Measurements from ENCODE around the gene TMEM161A. TPM values are rescaled to one million over a fixed set of nuclear protein-coding genes. Genes with fewer than 3 reads are reported as not detected.

The TMEM161A gene
- total and polyA plus RNA-seq, 2 donors (not counting 1 experiment from before 2014, with no cell fraction given), result 23.6 to 44.0 TPM

- POLR2A ChIA-PET, result interaction anchor here (0.7 to 1.7 kb wide), 3 partner anchors 29 to 330 kb away, joined by 3 to 11 read pairs (median 4); no protein-coding TSS in a partner anchor
- 49% methylated on average over 44 of the region's 47 CpGs for WGBS (ENCODE audit: insufficient coverage)
- H3K27me3 Mint-ChIP-seq, result no peaks in the 10 kb centered on the region
Observed at GRCh38 chr19:19145684-19146608, 7.7 kb upstream of the TMEM161A start.

More at GRCh38 chr19:19145684-19146608, 7.7 kb upstream of the TMEM161A start:
- H3K27ac ChIP-seq (ENCODE audit: low read length in 2 of 2), result no peak overlapping the region
- H3K27me3 ChIP-seq (replicated peaks in 1 of 4; ENCODE audit: control extremely low read depth in 1 of 4, control insufficient read depth in 3 of 4, insufficient read depth in 4 of 4, low read length in 3 of 4), result no peaks in the 10 kb centered on the region
- H4K20me1 ChIP-seq (ENCODE audit: control insufficient read depth, insufficient read depth, low read length, poor library complexity, severe bottlenecking), result no peaks in the 10 kb centered on the region
- no peak for TF ChIP-seq EZH2 (IDR thresholded peaks at IDR 0.05; ENCODE audit: borderline replicate concordance, insufficient read depth, low read depth, low read length, poor library complexity, severe bottlenecking)
- TF ChIP-seq, protein P1, sequence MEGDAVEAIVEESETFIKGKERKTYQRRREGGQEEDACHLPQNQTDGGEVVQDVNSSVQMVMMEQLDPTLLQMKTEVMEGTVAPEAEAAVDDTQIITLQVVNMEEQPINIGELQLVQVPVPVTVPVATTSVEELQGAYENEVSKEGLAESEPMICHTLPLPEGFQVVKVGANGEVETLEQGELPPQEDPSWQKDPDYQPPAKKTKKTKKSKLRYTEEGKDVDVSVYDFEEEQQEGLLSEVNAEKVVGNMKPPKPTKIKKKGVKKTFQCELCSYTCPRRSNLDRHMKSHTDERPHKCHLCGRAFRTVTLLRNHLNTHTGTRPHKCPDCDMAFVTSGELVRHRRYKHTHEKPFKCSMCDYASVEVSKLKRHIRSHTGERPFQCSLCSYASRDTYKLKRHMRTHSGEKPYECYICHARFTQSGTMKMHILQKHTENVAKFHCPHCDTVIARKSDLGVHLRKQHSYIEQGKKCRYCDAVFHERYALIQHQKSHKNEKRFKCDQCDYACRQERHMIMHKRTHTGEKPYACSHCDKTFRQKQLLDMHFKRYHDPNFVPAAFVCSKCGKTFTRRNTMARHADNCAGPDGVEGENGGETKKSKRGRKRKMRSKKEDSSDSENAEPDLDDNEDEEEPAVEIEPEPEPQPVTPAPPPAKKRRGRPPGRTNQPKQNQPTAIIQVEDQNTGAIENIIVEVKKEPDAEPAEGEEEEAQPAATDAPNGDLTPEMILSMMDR (IDR thresholded peaks at IDR 0.05), result peak; percentile 83
- H3K4me3 ChIP-seq (ENCODE audit: control extremely low read depth in 1 of 5, extremely low read depth in 1 of 5, insufficient read depth in 1 of 5, low read depth in 2 of 5, low read length in 4 of 5), result no peak overlapping the region
- Mint-ChIP-seq H3K9me3 (ENCODE audit: insufficient read depth) (no peaks in the 10 kb centered on the region), H3K4me3 (no peak overlapping the region), H3K4me1 (peaks cover 9% of the 10 kb centered on the region), H3K27ac (no peak overlapping the region)
- peaks cover 6 to 12% of the 10 kb centered on the region in 2 donors for H3K4me1 ChIP-seq (ENCODE audit: control insufficient read depth in 2 of 2, insufficient read depth in 2 of 2, low read length in 2 of 2)
- H3K36me3 ChIP-seq (replicated peaks in 1 of 2; ENCODE audit: control extremely low read depth in 1 of 2, control insufficient read depth in 1 of 2, extremely low read depth in 1 of 2, insufficient read depth in 2 of 2, low read length in 1 of 2), result peaks cover 4 to 15% of the 10 kb centered on the region in 2 experiments
- peak overlapping the region; percentile 68 for H3K4me2 ChIP-seq (replicated peaks; ENCODE audit: low read depth, low read length, poor library complexity, severe bottlenecking)
- no peaks in the 10 kb centered on the region for H3K9me3 ChIP-seq (ENCODE audit: control extremely low read depth in 1 of 3, control insufficient read depth in 2 of 3, insufficient read depth in 1 of 3, low read length in 2 of 3)
- H2AFZ ChIP-seq (ENCODE audit: insufficient read depth, low read depth, low read length, poor library complexity, severe bottlenecking), result peak overlapping the region; percentile 66
- CTCF ChIA-PET, result interaction anchor here (0.6 to 10.8 kb wide), 13 partner anchors 11 to 344 kb away, joined by 3 to 285 read pairs (median 5); partner anchors contain the start of genes MEF2B and SLC25A42
- DNase-seq (peak; percentile 86), ATAC-seq (ENCODE audit: low read depth) (peak; percentile 96)
- intact Hi-C loops (cut with micrococcal nuclease), result loop anchor here (1.0 to 2.0 kb wide), 4 partner anchors 8 to 79 kb away; partner anchors contain the start of gene TMEM161A
- no peak overlapping the region for H3K9ac ChIP-seq (ENCODE audit: low read length)
- no peaks in the 10 kb centered on the region for H3K79me2 ChIP-seq (ENCODE audit: control insufficient read depth, insufficient read depth, low read length)
